HUES64 (cell line): ENCODE results near the gene WT1.

Experiments used
- H3K27ac ChIP-seq: 2 replicates; pipeline ENCODE4 v1.7.0; 2013; ENCODE audit warnings: low read depth, low read length, inconsistent platforms
- H3K27me3 ChIP-seq: 2 replicates; pipeline ENCODE4 v1.6.1; 2013; ENCODE audit warnings: mild to moderate bottlenecking, low read length; ENCODE audit not compliant: insufficient read depth
- H3K36me3 ChIP-seq: 2 replicates; pipeline ENCODE4 v1.6.1; 2013; ENCODE audit warnings: mild to moderate bottlenecking, low read length; ENCODE audit not compliant: insufficient read depth
- H3K4me1 ChIP-seq: 2 replicates; pipeline ENCODE4 v1.6.1; 2013; ENCODE audit warnings: mild to moderate bottlenecking, low read length, moderate library complexity; ENCODE audit not compliant: insufficient read depth
- H3K4me3 ChIP-seq: 2 replicates; pipeline ENCODE4 v1.5.1; 2013; ENCODE audit warnings: mild to moderate bottlenecking, low read length, moderate library complexity
- H3K9ac ChIP-seq: 2 replicates; pipeline ENCODE4 v1.6.1; 2013; ENCODE audit warnings: mild to moderate bottlenecking, low read depth, low read length
- H3K9me3 ChIP-seq: 2 replicates; pipeline ENCODE4 v1.6.1; 2013; ENCODE audit warnings: low read depth, low read length; ENCODE audit not compliant: insufficient read depth
- WGBS: fragments of 150-250, 120-280 bp; methylation state at CpG from one replicate; pipeline ENCODE4 v1.1.7; 2013; ENCODE audit warnings: missing lambda C conversion rate; 5-methylcytosine and 5-hydroxymethylcytosine counted together

WT1 gene

GRCh38 chr11:32438346-32438865 is 3.1 kb upstream of the WT1 start:
- 11% methylated on average over 16 of the region's 16 CpGs for WGBS
- Histone ChIP-seq H3K4me3 (peak overlapping the region; percentile 37), H3K9ac (no peak overlapping the region), H3K27me3 (peaks cover 100% of the 10 kb centered on the region), H3K9me3 (no peaks in the 10 kb centered on the region), H3K36me3 (no peaks in the 10 kb centered on the region), H3K27ac (no peak overlapping the region), H3K4me1 (peaks cover 14% of the 10 kb centered on the region)

GRCh38 chr11:32437495-32438345 is 2.4 kb upstream of the WT1 start:
- H3K9me3 ChIP-seq, result no peaks in the 10 kb centered on the region
- 1% methylated on average over 39 of the region's 42 CpGs for WGBS
- peak overlapping the region; percentile 37 for H3K4me3 ChIP-seq
- H3K27ac ChIP-seq, result no peak overlapping the region
- H3K27me3 ChIP-seq, result peaks cover 100% of the 10 kb centered on the region
- H3K36me3 ChIP-seq, result no peaks in the 10 kb centered on the region
- no peak overlapping the region for H3K9ac ChIP-seq
- H3K4me1 ChIP-seq, result peaks cover 14% of the 10 kb centered on the region

GRCh38 chr11:32436751-32437494 is 1.6 kb upstream of the WT1 start:
- Histone ChIP-seq H3K36me3 (no peaks in the 10 kb centered on the region), H3K9ac (no peak overlapping the region), H3K27ac (no peak overlapping the region), H3K27me3 (peaks cover 100% of the 10 kb centered on the region), H3K4me3 (no peak overlapping the region; the same call in 1 of the 2 replicates), H3K9me3 (no peaks in the 10 kb centered on the region), H3K4me1 (peaks cover 14% of the 10 kb centered on the region)
- 3% methylated on average over 40 of the region's 42 CpGs for WGBS

GRCh38 chr11:32435942-32436750 is 807 bp upstream of the WT1 start:
- Histone ChIP-seq H3K4me1 (peaks cover 14% of the 10 kb centered on the region), H3K36me3 (no peaks in the 10 kb centered on the region), H3K9ac (no peak overlapping the region), H3K27me3 (peaks cover 100% of the 10 kb centered on the region), H3K9me3 (no peaks in the 10 kb centered on the region), H3K27ac (no peak overlapping the region), H3K4me3 (peak overlapping the region; percentile 36)
- WGBS, result 1% methylated on average over 42 of the region's 42 CpGs

GRCh38 chr11:32435152-32435480 is 223 bp downstream of the WT1 start:
- Histone ChIP-seq H3K4me3 (peak overlapping the region; percentile 33), H3K27me3 (peaks cover 100% of the 10 kb centered on the region), H3K9me3 (no peaks in the 10 kb centered on the region), H3K36me3 (no peaks in the 10 kb centered on the region), H3K9ac (no peak overlapping the region), H3K4me1 (peaks cover 14% of the 10 kb centered on the region), H3K27ac (no peak overlapping the region)
- WGBS, result 2% methylated on average over 21 of the region's 33 CpGs

- 1% methylated on average over 77 of the region's 77 CpGs for WGBS
- H3K27ac ChIP-seq, result no peak overlapping the region
Observed at GRCh38 chr11:32434356-32435151, 785 bp downstream of the WT1 start.

GRCh38 chr11:32433914-32434355 is 1.4 kb downstream of the WT1 start:
- WGBS, result 8% methylated on average over 25 of the region's 25 CpGs
- Histone ChIP-seq H3K4me3 (no peak overlapping the region), H3K4me1 (peaks cover 14% of the 10 kb centered on the region), H3K36me3 (no peaks in the 10 kb centered on the region), H3K9me3 (no peaks in the 10 kb centered on the region), H3K27me3 (peaks cover 100% of the 10 kb centered on the region), H3K27ac (no peak overlapping the region), H3K9ac (no peak overlapping the region)

More at GRCh38 chr11:32434356-32435151, 785 bp downstream of the WT1 start:
- Histone ChIP-seq H3K9ac (no peak overlapping the region), H3K4me3 (peak overlapping the region; percentile 33), H3K36me3 (no peaks in the 10 kb centered on the region), H3K4me1 (peaks cover 14% of the 10 kb centered on the region), H3K27me3 (peaks cover 100% of the 10 kb centered on the region), H3K9me3 (no peaks in the 10 kb centered on the region)

- WGBS, result 5% methylated on average over 46 of the region's 46 CpGs
- no peak overlapping the region for H3K4me3 ChIP-seq
- H3K9me3 ChIP-seq, result no peaks in the 10 kb centered on the region
Observed at GRCh38 chr11:32433101-32433913, 2.0 kb downstream of the WT1 start.

GRCh38 chr11:32432565-32432964 is 2.8 kb downstream of the WT1 start:
- no peak overlapping the region for H3K4me3 ChIP-seq
- H3K9me3 ChIP-seq, result no peaks in the 10 kb centered on the region
- peaks cover 100% of the 10 kb centered on the region for H3K27me3 ChIP-seq
- peaks cover 8% of the 10 kb centered on the region; the same call in 1 of the 2 replicates for H3K4me1 ChIP-seq
- no peaks in the 10 kb centered on the region for H3K36me3 ChIP-seq
- H3K27ac ChIP-seq, result no peak overlapping the region
- H3K9ac ChIP-seq, result no peak overlapping the region
- 21% methylated on average over 8 of the region's 8 CpGs for WGBS

More at GRCh38 chr11:32433101-32433913, 2.0 kb downstream of the WT1 start:
- no peaks in the 10 kb centered on the region for H3K36me3 ChIP-seq
- no peak overlapping the region for H3K27ac ChIP-seq
- peaks cover 12% of the 10 kb centered on the region; the same call in 1 of the 2 replicates for H3K4me1 ChIP-seq
- no peak overlapping the region for H3K9ac ChIP-seq
- H3K27me3 ChIP-seq, result peaks cover 100% of the 10 kb centered on the region
